NCI-H510A (cell line): ENCODE measurements around the gene MAB21L4.
A peak's percentile ranks its signal among the peaks of the same experiment; 100 is the strongest.

Experiments used
- DNase-seq: peaks from one replicate; lab custom pipeline; 2025; lab: John Stamatoyannopoulos, UW

The MAB21L4 gene

DNA sequence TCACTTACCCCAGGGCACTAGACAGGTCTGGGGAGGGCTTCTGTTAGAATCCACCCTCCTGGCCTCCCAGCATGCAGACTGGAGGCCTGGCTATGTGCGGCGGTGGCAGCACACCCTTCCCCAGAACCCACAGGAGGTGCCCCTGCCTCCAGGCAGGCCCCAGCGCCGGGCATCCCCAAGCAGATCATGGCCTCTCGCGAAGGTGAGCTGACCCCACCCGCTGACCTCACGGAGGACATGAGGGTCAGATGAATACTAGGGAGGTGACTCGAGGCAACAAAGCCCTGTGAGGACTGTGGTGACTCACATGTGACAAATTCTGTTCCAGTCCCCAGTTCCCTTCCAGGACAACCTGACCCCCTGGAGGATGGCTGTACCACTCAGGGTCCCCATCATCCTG is 1.9 kb downstream of the MAB21L4 start:
- no peak for DNase-seq

- no peak for DNase-seq
Observed at GRCh38 chr2:240893363-240893844, 2.6 kb downstream of the MAB21L4 start.

GRCh38 chr2:240892925-240893324 is 3.0 kb downstream of the MAB21L4 start:
- no peak for DNase-seq

GRCh38 chr2:240892356-240892755 is 3.6 kb downstream of the MAB21L4 start:
- no peak for DNase-seq

DNA sequence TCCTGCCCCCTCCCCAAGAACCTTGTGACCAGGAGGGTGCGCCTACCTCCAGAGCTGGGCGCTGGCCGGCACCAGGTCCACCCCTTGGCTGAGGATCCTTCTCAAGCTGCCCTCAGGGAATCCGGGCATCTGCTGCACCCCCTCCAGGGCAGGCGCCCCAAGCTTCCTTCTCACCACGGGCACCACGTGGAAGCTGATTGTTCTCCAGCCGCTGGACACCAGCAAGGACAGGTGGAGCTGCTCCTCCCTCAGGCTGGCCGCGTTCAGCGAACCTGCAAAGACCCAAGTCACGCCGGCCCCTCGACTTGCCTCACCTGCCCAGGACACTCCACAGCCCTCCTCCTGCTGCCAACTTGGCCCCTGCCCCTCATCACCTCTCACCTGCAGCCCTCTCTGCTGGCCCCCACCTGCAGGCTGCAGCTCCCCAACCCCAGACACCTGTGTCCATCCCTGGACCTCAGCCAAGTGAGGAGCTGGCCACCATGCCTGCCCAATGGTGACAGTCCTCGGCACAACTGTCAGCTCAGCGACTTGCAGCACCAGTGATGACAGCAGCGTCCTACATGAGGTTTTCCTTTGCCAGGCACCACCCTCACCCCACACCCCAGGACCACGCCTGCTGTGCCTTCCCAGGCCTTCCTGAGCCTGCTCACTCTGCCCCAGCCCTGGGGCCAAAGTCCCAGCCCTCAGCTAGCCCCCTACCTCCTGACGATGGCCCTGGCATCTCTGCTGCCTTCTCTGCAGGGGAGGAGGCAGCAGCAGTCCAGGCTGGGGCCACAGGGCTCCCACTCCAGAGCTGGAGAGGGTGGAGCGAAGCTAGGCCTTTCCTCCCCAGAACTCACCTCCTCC is 4.2 kb downstream of the MAB21L4 start:
- DNase-seq = no peak

GRCh38 chr2:240890691-240891090 is 5.3 kb downstream of the MAB21L4 start:
- DNase-seq = no peak

DNA sequence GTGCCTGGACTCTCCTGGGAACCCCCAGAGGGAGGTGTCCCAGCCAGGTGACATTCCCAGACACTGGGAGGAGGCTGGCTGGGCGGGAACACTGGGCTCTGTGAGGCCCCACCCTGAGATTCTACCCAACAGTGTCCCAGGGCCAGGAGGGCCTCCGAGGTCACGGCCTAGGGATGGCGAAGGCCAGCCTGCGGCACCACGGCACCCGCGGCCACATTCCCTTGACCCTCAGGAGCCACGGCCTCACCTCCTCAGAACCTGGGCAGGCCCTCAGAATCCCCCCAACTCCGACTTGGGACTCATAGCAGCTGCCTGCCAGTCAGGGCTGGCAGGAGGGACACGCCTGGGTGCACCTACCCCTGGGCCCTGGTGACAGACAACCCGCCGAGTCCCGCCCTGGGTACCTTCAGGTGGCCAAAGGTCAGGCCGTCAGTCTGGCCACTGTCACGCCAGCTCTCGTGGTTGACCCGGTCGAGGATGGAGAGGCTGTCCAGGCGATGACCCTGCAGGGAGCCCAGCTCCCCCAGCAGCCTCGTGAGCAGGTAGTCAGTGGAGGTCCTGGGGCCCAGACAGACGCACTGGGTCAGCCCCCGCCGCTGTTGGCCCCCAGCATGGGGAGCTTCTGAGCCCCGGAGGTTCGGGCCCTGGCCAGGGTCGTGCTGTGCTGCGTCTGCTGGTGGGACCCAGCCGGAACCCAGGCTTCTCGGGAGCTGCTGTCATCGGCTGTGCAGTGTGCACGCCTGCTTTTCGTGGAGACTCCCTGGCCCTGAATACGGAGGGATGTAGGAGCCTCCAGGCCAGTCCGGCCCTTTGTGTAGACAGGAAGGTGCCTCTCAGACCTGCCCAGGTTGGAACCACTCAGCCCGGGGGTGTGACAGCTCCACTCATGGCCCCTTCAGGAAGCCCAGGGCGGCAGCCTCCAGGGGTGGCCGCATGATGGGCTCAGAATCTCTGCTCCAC is 6.1 kb downstream of the MAB21L4 start:
- DNase-seq = no peak

DNA sequence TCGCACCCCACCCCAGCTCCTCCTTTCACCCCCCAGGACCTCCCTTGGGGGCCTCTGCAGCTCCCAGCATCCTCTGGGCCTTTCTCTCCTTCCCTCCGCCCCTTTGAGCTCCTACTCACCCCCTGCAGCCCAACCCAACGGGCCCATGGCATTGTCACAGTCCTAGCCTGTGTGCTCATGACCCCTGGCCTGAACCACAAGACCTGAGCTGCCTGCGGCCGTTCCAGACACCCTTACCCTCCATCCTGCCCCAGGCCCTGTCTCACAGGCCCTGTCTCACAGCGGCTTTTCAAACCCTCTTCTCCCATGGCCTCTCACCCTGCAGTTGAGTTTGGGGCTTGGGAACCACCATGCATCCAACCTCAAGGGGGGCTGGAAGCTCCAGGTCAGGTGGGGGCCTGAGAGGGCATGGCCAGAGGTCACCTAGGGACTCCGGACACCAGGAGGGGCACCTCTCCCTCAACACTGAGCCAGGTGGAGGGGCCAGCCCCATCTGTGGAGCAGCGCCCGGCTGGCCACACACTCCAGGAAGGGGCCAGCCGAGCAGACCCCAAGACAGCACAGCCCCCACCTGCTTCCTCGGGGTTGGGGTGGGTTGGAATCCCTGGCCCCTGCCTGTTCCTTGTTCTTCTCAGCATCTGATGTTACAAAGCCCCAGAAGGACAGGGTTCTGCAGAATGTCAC is 6.9 kb downstream of the MAB21L4 start:
- DNase-seq = no peak

DNA sequence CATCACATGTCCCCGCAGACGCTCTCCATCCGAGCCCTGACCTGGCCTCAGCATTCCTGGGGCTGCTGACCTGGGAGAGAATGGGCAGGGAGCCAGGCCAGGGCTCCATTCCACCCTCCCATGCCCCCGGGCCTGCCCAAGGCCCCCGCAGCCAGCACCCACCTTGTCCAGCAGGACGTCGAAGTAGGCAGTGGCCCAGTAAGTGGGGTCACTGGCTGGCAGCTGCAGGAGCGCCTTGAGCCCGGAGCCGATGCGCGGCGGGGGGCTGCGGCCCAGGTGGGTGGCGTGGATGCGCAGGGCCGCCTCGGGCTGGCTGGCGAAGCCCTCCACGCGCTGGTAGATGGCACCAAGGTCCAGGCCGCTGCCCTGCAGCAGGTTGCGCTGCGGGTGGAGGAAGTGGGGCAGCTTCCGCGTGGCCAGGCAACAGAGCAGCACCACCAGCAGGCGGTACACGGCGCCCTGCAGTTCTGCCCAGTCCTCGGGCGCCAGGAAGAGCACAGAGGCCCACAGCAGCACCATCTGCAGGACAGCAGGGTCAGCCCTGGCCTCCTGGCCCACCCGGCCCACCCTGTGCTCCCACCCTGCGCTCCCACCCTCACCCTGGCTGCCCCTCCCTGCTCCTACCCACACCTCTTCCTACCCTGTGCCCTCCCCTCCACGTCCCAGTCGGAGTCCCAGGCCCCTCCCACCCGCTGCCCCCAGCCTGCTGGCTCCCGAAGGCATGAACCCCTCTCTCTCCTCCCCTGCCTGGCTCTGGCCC is 7.6 kb downstream of the MAB21L4 start:
- no peak for DNase-seq

DNA sequence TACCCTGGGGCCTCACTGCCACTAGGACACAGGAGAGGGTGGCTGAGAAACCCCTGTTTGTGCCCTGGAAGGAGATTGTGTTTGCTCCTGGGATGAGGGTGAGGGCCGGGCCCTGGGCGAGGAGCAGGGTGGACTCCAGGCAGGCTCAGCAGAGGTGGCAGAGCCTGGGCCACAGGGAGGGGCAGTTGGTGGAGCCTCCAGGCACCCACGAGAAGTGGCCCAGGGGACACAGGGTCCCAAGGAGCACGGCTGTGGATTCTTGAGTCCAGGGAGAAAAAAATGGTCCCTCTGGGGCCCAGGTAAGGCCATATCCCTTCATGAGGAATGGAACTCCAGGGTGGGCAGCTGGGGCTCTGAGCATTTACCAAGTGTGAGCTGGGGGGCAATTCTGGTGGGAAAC is 8.3 kb downstream of the MAB21L4 start:
- no peak for DNase-seq

GRCh38 chr2:240886678-240887609 is 9.0 kb downstream of the MAB21L4 start:
- no peak for DNase-seq

GRCh38 chr2:240886023-240886565 is 9.9 kb downstream of the MAB21L4 start:
- no peak for DNase-seq

- DNase-seq = no peak
Observed at GRCh38 chr2:240885566-240885965, 10.4 kb downstream of the MAB21L4 start.

DNA sequence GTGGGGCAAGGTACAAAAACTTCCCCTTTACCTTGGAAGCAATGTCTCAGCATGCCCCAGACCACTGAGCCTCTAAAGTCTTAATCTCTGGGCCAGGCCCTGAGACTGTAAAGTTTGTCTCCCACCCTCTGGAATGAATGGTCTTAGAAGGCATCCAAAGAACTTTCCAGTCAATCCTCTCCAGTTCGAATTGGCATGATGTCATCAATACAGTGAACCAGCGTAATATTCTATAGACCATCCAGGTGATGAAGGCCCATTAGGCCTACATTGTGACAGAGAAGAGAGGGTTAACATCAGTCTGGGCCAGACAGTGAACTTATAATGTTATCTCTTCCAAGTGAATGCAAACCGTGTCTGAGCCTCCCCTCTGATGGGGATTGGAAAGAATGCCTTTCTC is 11.2 kb downstream of the MAB21L4 start:
- no peak for DNase-seq

- DNase-seq = no peak
Observed at GRCh38 chr2:240884221-240884620, 11.7 kb downstream of the MAB21L4 start.

- DNase-seq = peak; percentile 71
Observed at GRCh38 chr2:240881913-240882312, 14.0 kb downstream of the MAB21L4 start.

- DNase-seq = no peak
Observed at GRCh38 chr2:240879105-240879504, 16.9 kb downstream of the MAB21L4 start.

DNA sequence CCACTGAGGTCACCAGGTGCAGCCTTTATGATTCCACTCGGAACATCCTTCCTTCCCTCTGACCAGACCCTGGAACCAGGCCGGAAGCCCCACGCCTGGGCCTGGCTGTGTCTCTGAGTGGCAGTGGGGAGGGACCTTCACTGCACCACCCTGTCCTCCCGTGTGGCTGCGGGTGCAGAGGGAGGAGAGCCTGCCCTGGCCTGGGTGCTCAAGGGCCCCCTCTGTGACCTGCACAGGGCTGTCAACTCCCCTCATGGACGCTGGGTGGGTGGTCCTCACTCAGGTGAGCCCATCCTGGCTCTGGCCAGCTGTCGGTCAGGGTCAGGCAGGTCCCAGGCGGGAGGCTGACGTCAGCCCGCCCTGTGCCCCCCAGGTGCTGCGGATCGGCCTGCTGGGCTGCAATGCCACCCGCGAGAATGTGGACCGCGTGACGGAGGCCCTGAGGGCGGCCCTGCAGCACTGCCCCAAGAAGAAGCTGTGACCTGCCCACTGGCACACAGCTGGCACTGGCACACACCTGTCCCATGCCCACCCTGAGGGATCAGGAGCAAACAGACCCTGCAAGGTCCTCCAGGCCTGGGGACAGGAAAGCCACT is 17.5 kb downstream of the MAB21L4 start:
- DNase-seq = no peak

- no peak for DNase-seq
Observed at GRCh38 chr2:240877460-240878340, 18.3 kb downstream of the MAB21L4 start.
